GM18508 (cell line): Measurements from ENCODE around the gene HEMGN.

ENCODE experiments used
- ATAC-seq: cut with Tn5 transposase; IDR thresholded peaks from one replicate; pipeline ENCODE4 v1.9.1; 2021; ENCODE audit warnings: moderate number of reproducible peaks; ENCODE audit not compliant: insufficient read depth, unreplicated experiment

HEMGN gene

GRCh38 chr9:97934321-97935115 is 3.5 kb downstream of the HEMGN start:
- ATAC-seq: no peak

- no peak for ATAC-seq
Observed at GRCh38 chr9:97933297-97933998, 4.5 kb downstream of the HEMGN start.

DNA sequence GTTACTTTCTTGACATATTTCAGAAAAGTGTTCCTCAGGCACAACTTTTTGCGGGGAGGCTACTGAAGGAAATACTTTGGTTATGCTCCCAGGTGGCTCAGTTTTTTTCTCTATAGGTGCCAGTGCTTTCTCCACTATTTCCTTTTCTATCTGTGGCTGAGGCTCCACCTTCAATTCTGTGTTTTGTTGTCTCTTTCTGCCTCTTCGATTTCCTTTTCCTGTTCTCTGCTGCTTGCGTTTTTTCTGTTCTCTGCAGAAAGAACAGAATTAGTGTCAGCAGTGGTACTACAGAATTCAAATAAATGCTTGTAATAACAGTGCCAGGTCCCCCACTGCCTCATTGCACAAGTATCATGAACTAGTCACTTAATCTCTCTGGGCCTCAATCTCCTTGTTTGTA is 7.0 kb downstream of the HEMGN start:
- no peak for ATAC-seq

- ATAC-seq: no peak
Observed at GRCh38 chr9:97928986-97929604, 8.9 kb downstream of the HEMGN start.

GRCh38 chr9:97925497-97926334 is 12.3 kb downstream of the HEMGN start:
- ATAC-seq: no peak

DNA sequence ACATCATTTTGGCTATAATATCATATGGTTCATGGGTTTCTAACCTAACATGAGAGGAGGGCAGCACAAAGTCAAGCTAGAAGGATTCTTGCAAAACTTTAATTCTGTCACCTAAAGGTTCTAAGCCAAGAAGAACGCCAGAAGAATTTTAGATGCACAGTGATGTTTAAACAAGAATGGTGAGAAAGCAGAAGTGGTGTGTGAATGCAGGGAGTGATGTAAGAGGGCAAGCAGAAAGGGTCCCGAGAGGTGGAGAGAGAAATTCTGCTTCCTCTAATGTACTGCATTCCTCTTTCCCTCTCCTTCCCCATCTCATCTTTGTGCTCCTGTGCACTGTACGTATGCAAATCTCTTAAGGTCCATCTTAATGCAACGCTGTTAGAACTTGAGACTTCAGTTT is 13.6 kb downstream of the HEMGN start:
- no peak for ATAC-seq

DNA sequence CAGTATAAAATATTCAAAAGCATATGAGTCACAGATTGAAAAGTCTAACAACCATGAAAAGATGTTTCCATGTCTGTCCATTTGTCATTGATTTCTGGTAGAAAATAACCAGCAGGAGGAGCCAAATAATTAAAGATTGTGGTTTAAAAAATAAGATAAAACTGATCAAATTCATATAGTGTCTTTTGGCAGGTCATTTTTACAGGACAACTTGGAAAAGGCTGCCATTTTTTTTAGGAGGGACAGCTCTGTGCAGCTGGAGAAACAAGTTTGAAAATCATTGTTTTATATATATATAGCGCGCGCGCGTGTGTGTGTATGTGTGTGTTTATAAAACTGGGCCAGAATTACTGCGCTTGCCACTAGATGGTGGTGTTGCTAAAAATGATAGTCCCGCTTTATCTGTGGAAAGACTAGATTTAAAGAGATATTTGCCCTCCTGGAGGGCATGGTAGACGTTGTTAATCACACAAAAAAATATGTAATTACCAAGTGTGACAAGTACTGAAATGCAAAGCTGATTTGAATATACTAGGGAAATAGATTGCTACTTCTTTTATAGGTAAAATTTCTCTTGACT is 14.4 kb downstream of the HEMGN start:
- ATAC-seq: no peak

- peak; percentile 67 for ATAC-seq
Observed at GRCh38 chr9:97921959-97922724, 15.8 kb downstream of the HEMGN start, which contains the start of gene TRMO. TSS of gene TRMO (minus strand) at chr9:97922500. CDS start at chr9:97922493, 7 bp downstream.

DNA sequence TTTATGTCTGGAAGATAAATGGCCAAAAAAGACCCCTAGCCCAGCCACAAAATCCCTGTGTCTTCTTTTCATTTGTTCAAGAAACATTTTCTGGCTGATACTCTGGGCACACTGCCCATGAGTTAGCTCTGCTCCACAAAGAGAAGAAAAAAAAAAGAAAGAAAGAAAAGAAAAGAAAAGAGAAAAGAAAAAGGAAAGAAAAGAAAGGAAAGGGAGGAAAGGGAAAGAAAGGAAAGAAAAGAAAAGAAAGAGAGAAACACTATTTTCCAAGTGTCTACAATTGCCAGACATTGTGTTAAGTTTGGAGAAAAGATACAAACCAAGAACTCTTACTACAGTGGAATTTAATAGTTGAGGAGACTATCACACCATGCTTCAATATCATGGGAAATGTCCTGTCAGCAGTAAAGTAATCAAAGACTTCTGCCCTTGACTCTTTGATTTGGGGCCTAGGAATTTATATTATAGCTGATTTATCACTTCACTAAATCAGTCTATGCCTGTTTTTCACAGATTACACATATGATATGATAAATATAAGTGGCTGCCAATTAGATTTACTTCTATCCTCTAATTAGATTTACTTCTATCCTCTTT is 18.7 kb downstream of the HEMGN start:
- no peak for ATAC-seq

GRCh38 chr9:97918611-97919010 is 19.4 kb downstream of the HEMGN start:
- no peak for ATAC-seq

DNA sequence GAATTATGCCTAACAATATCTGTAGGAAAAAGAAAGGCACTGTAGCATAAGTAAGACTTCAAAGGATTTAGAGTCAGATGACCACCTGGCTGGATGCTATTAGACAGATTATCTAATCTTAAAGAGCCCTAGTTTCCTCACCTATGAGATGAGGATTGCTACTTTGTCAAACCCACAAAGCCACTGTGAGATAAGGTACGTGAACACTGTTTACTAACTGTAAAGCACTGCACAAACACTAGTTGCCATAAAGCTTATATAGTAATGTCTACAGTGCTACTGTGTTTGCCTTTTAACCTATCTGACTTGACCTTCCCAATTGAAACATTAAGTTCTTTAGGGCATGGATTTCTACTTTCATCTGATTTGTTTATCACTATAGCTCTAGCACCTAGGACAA is 26.0 kb downstream of the HEMGN start:
- no peak for ATAC-seq

- ATAC-seq: no peak
Observed at GRCh38 chr9:97911528-97911927, 26.4 kb downstream of the HEMGN start.

DNA sequence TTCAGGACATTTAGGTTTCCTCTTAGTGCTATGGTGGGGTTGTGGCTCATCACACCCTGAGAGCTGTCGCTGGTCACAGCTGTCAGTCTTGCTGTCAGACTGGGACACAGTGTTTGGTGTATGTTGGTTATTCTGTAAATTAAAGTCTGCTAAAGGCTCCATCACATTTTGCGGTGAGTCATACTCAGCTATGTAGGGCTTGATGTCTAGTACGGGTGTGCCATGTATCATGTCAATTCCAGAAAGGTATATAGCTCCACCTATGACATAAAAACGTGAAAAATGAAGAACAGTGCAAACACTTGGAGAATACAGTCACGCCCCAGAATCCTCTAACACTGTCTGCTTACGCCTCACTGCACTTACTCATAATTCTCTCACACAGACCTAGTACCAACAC is 27.6 kb downstream of the HEMGN start:
- no peak for ATAC-seq

- ATAC-seq: no peak
Observed at GRCh38 chr9:97908705-97909104, 29.3 kb downstream of the HEMGN start.

- no peak for ATAC-seq
Observed at GRCh38 chr9:97907632-97908031, 30.3 kb downstream of the HEMGN start.

DNA sequence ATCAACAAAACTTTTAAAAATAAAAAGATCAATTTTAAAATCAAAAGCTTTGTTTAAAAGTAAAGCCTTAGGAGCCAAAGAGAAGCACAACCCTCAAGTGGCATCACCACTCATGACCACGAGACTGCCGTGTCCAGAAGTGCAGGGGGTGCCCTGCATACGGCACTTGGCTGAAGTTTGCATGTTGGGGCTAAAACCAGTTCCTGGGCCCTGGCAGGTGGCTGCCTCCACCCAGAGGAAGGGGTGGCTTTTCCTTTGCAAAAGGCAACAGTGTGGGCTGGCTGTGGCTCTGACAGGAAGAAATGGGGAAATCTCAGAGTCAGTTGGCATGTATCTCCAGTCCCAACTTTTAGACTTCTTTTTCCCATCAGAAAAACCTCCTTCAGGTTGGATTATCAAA is 30.9 kb downstream of the HEMGN start:
- ATAC-seq: no peak

DNA sequence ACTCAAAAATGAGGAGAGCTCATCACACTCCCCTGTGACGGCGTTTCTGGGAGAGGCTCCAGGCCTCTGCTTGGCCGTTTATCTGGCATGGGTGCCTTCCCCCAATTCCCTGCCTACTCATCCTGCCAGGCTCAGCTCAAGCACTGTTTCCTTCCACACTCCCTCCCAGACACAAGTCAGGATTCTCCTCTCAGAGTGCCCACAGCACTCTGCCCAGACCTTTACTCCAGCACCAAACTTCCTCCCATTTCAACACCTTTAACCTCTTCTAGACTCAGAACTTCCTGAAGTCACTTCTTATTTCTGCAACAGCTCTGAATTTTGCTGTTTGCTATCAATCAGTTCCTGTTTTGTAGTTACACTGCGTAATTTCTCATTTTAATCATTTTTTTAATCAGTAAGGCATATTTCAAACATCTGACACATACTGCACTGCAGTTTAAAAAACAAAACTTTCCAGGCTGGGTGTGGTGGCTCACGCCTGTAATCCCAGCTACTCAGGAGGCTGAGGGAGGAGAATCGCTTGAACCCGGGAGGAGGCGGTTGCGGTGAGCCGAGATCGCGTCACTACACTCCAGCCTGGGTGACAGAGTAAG is 31.6 kb downstream of the HEMGN start:
- no peak for ATAC-seq

GRCh38 chr9:97905228-97905627 is 32.7 kb downstream of the HEMGN start:
- no peak for ATAC-seq

GRCh38 chr9:97904725-97905124 is 33.2 kb downstream of the HEMGN start:
- ATAC-seq: no peak
